GM13977 (cell line): ENCODE data around the gene TXNDC8.
"Not testable (repeated sequence)": the region's sequence is repeated elsewhere in the genome, so short reads cannot be mapped to it uniquely, and the experiment has no call there.

ENCODE experiments used
- DNase-seq: peaks from one replicate; pipeline ENCODE4 v3.0.0; 2012; ENCODE audit warnings: low spot score
- CTCF ChIP-seq: IDR thresholded peaks from 2 replicates; pipeline ENCODE4 v1.5.1; 2012; ENCODE audit warnings: mild to moderate bottlenecking, control low read depth; ENCODE audit not compliant: insufficient read depth; ENCODE audit errors: extremely low read depth, missing control alignments
- in situ Hi-C: fragments of 300-500 bp; cut with MboI; formaldehyde crosslinking; loops from one replicate; pipeline ENCODE4 v1.12.0; 2022; ENCODE audit warnings: low sequenced_read_pairs, low pct_unique_long_range_greater_than_20kb, mixed read lengths, inconsistent platforms; ENCODE audit not compliant: unreplicated experiment

TXNDC8 gene

GRCh38 chr9:110319781-110320492 lies 17.7 kb downstream of the TXNDC8 start:
- no peak for TF ChIP-seq CTCF
- in situ Hi-C loops, result no loop called here
- DNase-seq, result no peak

- no peak for TF ChIP-seq CTCF
- DNase-seq, result no peak
- in situ Hi-C loops, result no loop called here
These were observed 19.8 kb downstream of the TXNDC8 start for GRCh38 chr9:110317911-110318310.

GRCh38 chr9:110316261-110317075 lies 21.2 kb downstream of the TXNDC8 start:
- DNase-seq, result peak; percentile 60
- no peak for TF ChIP-seq CTCF
- in situ Hi-C loops, result no loop called here

GRCh38 chr9:110311978-110312377 lies 25.7 kb downstream of the TXNDC8 start:
- in situ Hi-C loops, DNase-seq: not testable (repeated sequence)

GRCh38 chr9:110309681-110310080 lies 28.0 kb downstream of the TXNDC8 start:
- no peak for DNase-seq
- in situ Hi-C loops, result no loop called here
- TF ChIP-seq CTCF, result no peak

GRCh38 chr9:110308633-110309038 lies 29.0 kb downstream of the TXNDC8 start:
- no peak for DNase-seq
- TF ChIP-seq CTCF, result no peak
- in situ Hi-C loops, result no loop called here

- no peak for TF ChIP-seq CTCF
- no peak for DNase-seq
- in situ Hi-C loops, result no loop called here
These were observed 30.5 kb downstream of the TXNDC8 start for GRCh38 chr9:110307191-110307590.
